ENCODE measurements around the gene SH3RF3. TPM values are rescaled to one million over a fixed set of nuclear protein-coding genes. Genes with fewer than 3 reads are reported as not detected.

The SH3RF3 gene
- polyA plus RNA-seq, 2 donors, result 1.1 to 1.3 TPM

GRCh38 chr2:109439390-109439786 is 310.4 kb downstream of the SH3RF3 start:
- WGBS, 2 donors, result 88 to 91% methylated on average over 4 of the region's 4 CpGs
- no peak overlapping the region for H3K27ac ChIP-seq (ENCODE audit: low read depth in 2 of 2, low read length in 1 of 2)
- no peak overlapping the region for H3K4me3 ChIP-seq (ENCODE audit: low read depth in 1 of 2, low read length in 2 of 2)
- H3K4me1 ChIP-seq (ENCODE audit: control insufficient read depth in 2 of 2, insufficient read depth in 2 of 2, low read length in 1 of 2), result peaks cover 7 to 10% of the 10 kb centered on the region in 2 donors
- H3K36me3 ChIP-seq (ENCODE audit: control insufficient read depth in 2 of 2, insufficient read depth in 2 of 2, low read length in 1 of 2), result no peaks in the 10 kb centered on the region
- no peaks in the 10 kb centered on the region for H3K27me3 ChIP-seq (ENCODE audit: control insufficient read depth in 1 of 2, insufficient read depth in 2 of 2, low read length in 2 of 2)
- H3K9me3 ChIP-seq (ENCODE audit: control insufficient read depth in 2 of 2, insufficient read depth in 1 of 2, low read depth in 1 of 2, low read length in 1 of 2), result peaks cover 0 to 2% of the 10 kb centered on the region in 2 donors

GRCh38 chr2:109439986-109440385 is 311.0 kb downstream of the SH3RF3 start:
- Histone ChIP-seq H3K36me3 (ENCODE audit: control insufficient read depth in 2 of 2, insufficient read depth in 2 of 2, low read length in 1 of 2) (no peaks in the 10 kb centered on the region), H3K27ac (ENCODE audit: low read depth in 2 of 2, low read length in 1 of 2) (no peak overlapping the region), H3K9me3 (ENCODE audit: control insufficient read depth in 2 of 2, insufficient read depth in 1 of 2, low read depth in 1 of 2, low read length in 1 of 2) (peaks cover 0 to 4% of the 10 kb centered on the region in 2 donors), H3K27me3 (ENCODE audit: control insufficient read depth in 1 of 2, insufficient read depth in 2 of 2, low read length in 2 of 2) (no peaks in the 10 kb centered on the region), H3K4me3 (ENCODE audit: low read depth in 1 of 2, low read length in 2 of 2) (no peak overlapping the region), H3K4me1 (ENCODE audit: control insufficient read depth in 2 of 2, insufficient read depth in 2 of 2, low read length in 1 of 2) (peaks cover 7 to 10% of the 10 kb centered on the region in 2 donors)
- WGBS, 2 donors, result 96 to 97% methylated on average over 7 of the region's 7 CpGs

- no peaks in the 10 kb centered on the region for H3K36me3 ChIP-seq (ENCODE audit: control insufficient read depth in 2 of 2, insufficient read depth in 2 of 2, low read length in 1 of 2)
- no peaks in the 10 kb centered on the region for H3K27me3 ChIP-seq (ENCODE audit: control insufficient read depth in 1 of 2, insufficient read depth in 2 of 2, low read length in 2 of 2)
- 78 to 82% methylated on average over 4 of the region's 4 CpGs for WGBS, 2 donors
- no peak overlapping the region for H3K27ac ChIP-seq (ENCODE audit: low read depth in 2 of 2, low read length in 1 of 2)
- peaks cover 0 to 6% of the 10 kb centered on the region in 2 donors for H3K9me3 ChIP-seq (ENCODE audit: control insufficient read depth in 2 of 2, insufficient read depth in 1 of 2, low read depth in 1 of 2, low read length in 1 of 2)
- H3K4me3 ChIP-seq (ENCODE audit: low read depth in 1 of 2, low read length in 2 of 2), result no peak overlapping the region
- H3K4me1 ChIP-seq (ENCODE audit: control insufficient read depth in 2 of 2, insufficient read depth in 2 of 2, low read length in 1 of 2), result peaks cover 7 to 10% of the 10 kb centered on the region in 2 donors
Measured at GRCh38 chr2:109440499-109441156, 311.6 kb downstream of the SH3RF3 start.

- Histone ChIP-seq H3K4me3 (ENCODE audit: low read depth in 1 of 2, low read length in 2 of 2) (no peak overlapping the region), H3K9me3 (ENCODE audit: control insufficient read depth in 2 of 2, insufficient read depth in 1 of 2, low read depth in 1 of 2, low read length in 1 of 2) (peaks cover 0 to 6% of the 10 kb centered on the region in 2 donors), H3K27ac (ENCODE audit: low read depth in 2 of 2, low read length in 1 of 2) (no peak overlapping the region), H3K4me1 (ENCODE audit: control insufficient read depth in 2 of 2, insufficient read depth in 2 of 2, low read length in 1 of 2) (peaks cover 2 to 6% of the 10 kb centered on the region in 2 donors), H3K36me3 (ENCODE audit: control insufficient read depth in 2 of 2, insufficient read depth in 2 of 2, low read length in 1 of 2) (no peaks in the 10 kb centered on the region), H3K27me3 (ENCODE audit: control insufficient read depth in 1 of 2, insufficient read depth in 2 of 2, low read length in 2 of 2) (no peaks in the 10 kb centered on the region)
- WGBS, 2 donors, result 93 to 96% methylated on average over 2 of the region's 2 CpGs
Measured at GRCh38 chr2:109442715-109443319, 313.8 kb downstream of the SH3RF3 start.

- H3K36me3 ChIP-seq (ENCODE audit: control insufficient read depth in 2 of 2, insufficient read depth in 2 of 2, low read length in 1 of 2), result no peaks in the 10 kb centered on the region
- no peak overlapping the region for H3K4me3 ChIP-seq (ENCODE audit: low read depth in 1 of 2, low read length in 2 of 2)
- H3K4me1 ChIP-seq (ENCODE audit: control insufficient read depth in 2 of 2, insufficient read depth in 2 of 2, low read length in 1 of 2), result peaks cover 0 to 7% of the 10 kb centered on the region in 2 donors
- H3K27me3 ChIP-seq (ENCODE audit: control insufficient read depth in 1 of 2, insufficient read depth in 2 of 2, low read length in 2 of 2), result no peaks in the 10 kb centered on the region
- no peak overlapping the region for H3K27ac ChIP-seq (ENCODE audit: low read depth in 2 of 2, low read length in 1 of 2)
- peaks cover 0 to 6% of the 10 kb centered on the region in 2 donors for H3K9me3 ChIP-seq (ENCODE audit: control insufficient read depth in 2 of 2, insufficient read depth in 1 of 2, low read depth in 1 of 2, low read length in 1 of 2)
Measured at GRCh38 chr2:109444916-109445315, 315.9 kb downstream of the SH3RF3 start.

- WGBS, 2 donors, result 68 to 78% methylated on average over 20 of the region's 20 CpGs
- H3K27ac ChIP-seq (ENCODE audit: low read depth in 2 of 2, low read length in 1 of 2), result no peak overlapping the region
Measured at GRCh38 chr2:109446278-109447131, 317.5 kb downstream of the SH3RF3 start.

GRCh38 chr2:109447251-109447661 is 318.3 kb downstream of the SH3RF3 start:
- WGBS, 2 donors, result 52 to 66% methylated on average over 9 of the region's 9 CpGs
- H3K9me3 ChIP-seq (ENCODE audit: control insufficient read depth in 2 of 2, insufficient read depth in 1 of 2, low read depth in 1 of 2, low read length in 1 of 2), result peaks cover 0 to 6% of the 10 kb centered on the region in 2 donors
- H3K4me1 ChIP-seq (ENCODE audit: control insufficient read depth in 2 of 2, insufficient read depth in 2 of 2, low read length in 1 of 2), result peaks cover 0 to 10% of the 10 kb centered on the region in 2 donors
- no peaks in the 10 kb centered on the region for H3K27me3 ChIP-seq (ENCODE audit: control insufficient read depth in 1 of 2, insufficient read depth in 2 of 2, low read length in 2 of 2)
- H3K4me3 ChIP-seq (ENCODE audit: low read depth in 1 of 2, low read length in 2 of 2), result no peak overlapping the region
- no peak overlapping the region for H3K27ac ChIP-seq (ENCODE audit: low read depth in 2 of 2, low read length in 1 of 2)
- H3K36me3 ChIP-seq (ENCODE audit: control insufficient read depth in 2 of 2, insufficient read depth in 2 of 2, low read length in 1 of 2), result peaks cover 0 to 5% of the 10 kb centered on the region in 2 donors

More at GRCh38 chr2:109446278-109447131, 317.5 kb downstream of the SH3RF3 start:
- Histone ChIP-seq H3K4me3 (ENCODE audit: low read depth in 1 of 2, low read length in 2 of 2) (no peak overlapping the region), H3K27me3 (ENCODE audit: control insufficient read depth in 1 of 2, insufficient read depth in 2 of 2, low read length in 2 of 2) (no peaks in the 10 kb centered on the region), H3K36me3 (ENCODE audit: control insufficient read depth in 2 of 2, insufficient read depth in 2 of 2, low read length in 1 of 2) (no peaks in the 10 kb centered on the region), H3K9me3 (ENCODE audit: control insufficient read depth in 2 of 2, insufficient read depth in 1 of 2, low read depth in 1 of 2, low read length in 1 of 2) (peaks cover 0 to 6% of the 10 kb centered on the region in 2 donors), H3K4me1 (ENCODE audit: control insufficient read depth in 2 of 2, insufficient read depth in 2 of 2, low read length in 1 of 2) (peaks cover 0 to 10% of the 10 kb centered on the region in 2 donors)

- H3K9me3 ChIP-seq (ENCODE audit: control insufficient read depth in 2 of 2, insufficient read depth in 1 of 2, low read depth in 1 of 2, low read length in 1 of 2), result peaks cover 0 to 6% of the 10 kb centered on the region in 2 donors
- H3K4me3 ChIP-seq (ENCODE audit: low read depth in 1 of 2, low read length in 2 of 2), result no peak overlapping the region
- no peak overlapping the region for H3K27ac ChIP-seq (ENCODE audit: low read depth in 2 of 2, low read length in 1 of 2)
- no peaks in the 10 kb centered on the region for H3K27me3 ChIP-seq (ENCODE audit: control insufficient read depth in 1 of 2, insufficient read depth in 2 of 2, low read length in 2 of 2)
- 59 to 61% methylated on average over 6 of the region's 6 CpGs for WGBS, 2 donors
- peaks cover 0 to 10% of the 10 kb centered on the region in 2 donors for H3K4me1 ChIP-seq (ENCODE audit: control insufficient read depth in 2 of 2, insufficient read depth in 2 of 2, low read length in 1 of 2)
- peaks cover 0 to 5% of the 10 kb centered on the region in 2 donors for H3K36me3 ChIP-seq (ENCODE audit: control insufficient read depth in 2 of 2, insufficient read depth in 2 of 2, low read length in 1 of 2)
Measured at GRCh38 chr2:109447776-109448175, 318.8 kb downstream of the SH3RF3 start.

- Histone ChIP-seq H3K9me3 (ENCODE audit: control insufficient read depth in 2 of 2, insufficient read depth in 1 of 2, low read depth in 1 of 2, low read length in 1 of 2) (peaks cover 0 to 6% of the 10 kb centered on the region in 2 donors), H3K4me3 (ENCODE audit: low read depth in 1 of 2, low read length in 2 of 2) (no peak overlapping the region), H3K27ac (ENCODE audit: low read depth in 2 of 2, low read length in 1 of 2) (no peak overlapping the region), H3K36me3 (ENCODE audit: control insufficient read depth in 2 of 2, insufficient read depth in 2 of 2, low read length in 1 of 2) (peaks cover 0 to 5% of the 10 kb centered on the region in 2 donors), H3K4me1 (ENCODE audit: control insufficient read depth in 2 of 2, insufficient read depth in 2 of 2, low read length in 1 of 2) (peaks cover 0 to 10% of the 10 kb centered on the region in 2 donors), H3K27me3 (ENCODE audit: control insufficient read depth in 1 of 2, insufficient read depth in 2 of 2, low read length in 2 of 2) (no peaks in the 10 kb centered on the region)
- WGBS, 2 donors, result 88 to 95% methylated on average over 4 of the region's 4 CpGs
Measured at GRCh38 chr2:109448207-109448606, 319.2 kb downstream of the SH3RF3 start.
